ENCODE results near the gene CADPS.

Gene CADPS

GRCh38 chr3:62872318-62872717 lies 2.9 kb downstream of the CADPS start:
- no peak for DNase-seq

- DNase-seq = no peak
Observed at GRCh38 chr3:62870321-62870720, 4.9 kb downstream of the CADPS start.

GRCh38 chr3:62863648-62864047 lies 11.6 kb downstream of the CADPS start:
- no peak for DNase-seq

- no peak for DNase-seq
Observed at GRCh38 chr3:62859203-62859791, 15.9 kb downstream of the CADPS start.

GRCh38 chr3:62845996-62846395 lies 29.2 kb downstream of the CADPS start:
- no peak for DNase-seq

GRCh38 chr3:62843508-62843907 lies 31.7 kb downstream of the CADPS start:
- DNase-seq = no peak

- DNase-seq = no peak
Observed at GRCh38 chr3:62839748-62840147, 35.5 kb downstream of the CADPS start.

- no peak for DNase-seq
Observed at GRCh38 chr3:62837145-62837787, 38.0 kb downstream of the CADPS start.

- no peak for DNase-seq
Observed at GRCh38 chr3:62835554-62836236, 39.5 kb downstream of the CADPS start.

- DNase-seq = no peak
Observed at GRCh38 chr3:62833538-62833937, 41.7 kb downstream of the CADPS start.

GRCh38 chr3:62832553-62832952 lies 42.7 kb downstream of the CADPS start:
- DNase-seq = no peak

- DNase-seq = no peak
Observed at GRCh38 chr3:62830727-62831322, 44.4 kb downstream of the CADPS start.

- DNase-seq = no peak
Observed at GRCh38 chr3:62827550-62827949, 47.7 kb downstream of the CADPS start.

- DNase-seq = no peak
Observed at GRCh38 chr3:62824965-62825592, 50.1 kb downstream of the CADPS start.

- no peak for DNase-seq
Observed at GRCh38 chr3:62823461-62824050, 51.7 kb downstream of the CADPS start.

GRCh38 chr3:62822905-62823304 lies 52.3 kb downstream of the CADPS start:
- DNase-seq = no peak

GRCh38 chr3:62818347-62818746 lies 56.9 kb downstream of the CADPS start:
- no peak for DNase-seq

- no peak for DNase-seq
Observed at GRCh38 chr3:62817678-62818077, 57.5 kb downstream of the CADPS start.

GRCh38 chr3:62815981-62816380 lies 59.2 kb downstream of the CADPS start:
- no peak for DNase-seq

GRCh38 chr3:62812631-62813030 lies 62.6 kb downstream of the CADPS start:
- no peak for DNase-seq

GRCh38 chr3:62811119-62811518 lies 64.1 kb downstream of the CADPS start:
- DNase-seq = no peak

- DNase-seq = no peak
Observed at GRCh38 chr3:62809369-62809768, 65.8 kb downstream of the CADPS start.
